GM12864 (cell line): ENCODE results near the gene RPL29.

Source experiments
- DNase-seq: peaks from one replicate; pipeline ENCODE4 v3.0.0-alpha.2; 2011; ENCODE audit warnings: low read depth
- H3K4me3 ChIP-seq: 2 replicates; pipeline ENCODE4 v1.5.1; 2011; ENCODE audit warnings: mild to moderate bottlenecking, low read depth, low read length, control low read depth
- CTCF ChIP-seq: IDR thresholded peaks from 2 replicates; pipeline ENCODE4 v1.5.1; 2011; ENCODE audit warnings: low read depth, mild to moderate bottlenecking, moderate library complexity, low read length, control low read depth, inconsistent platforms; ENCODE audit errors: missing control alignments

Gene RPL29

GRCh38 chr3:52032702-52033408, 37.2 kb upstream of the RPL29 start:
- no peak overlapping the region for H3K4me3 ChIP-seq
- no peak for TF ChIP-seq CTCF
- DNase-seq: no peak

- no peak for DNase-seq
- no peak overlapping the region for H3K4me3 ChIP-seq
- TF ChIP-seq CTCF: no peak
Measured at GRCh38 chr3:52031896-52032295, 36.2 kb upstream of the RPL29 start.

GRCh38 chr3:52030714-52031310, 35.1 kb upstream of the RPL29 start:
- no peak overlapping the region for H3K4me3 ChIP-seq
- no peak for DNase-seq
- no peak for TF ChIP-seq CTCF

GRCh38 chr3:52029535-52029934, 33.8 kb upstream of the RPL29 start:
- H3K4me3 ChIP-seq: no peak overlapping the region
- no peak for DNase-seq
- TF ChIP-seq CTCF: no peak

GRCh38 chr3:52029053-52029452, 33.4 kb upstream of the RPL29 start:
- H3K4me3 ChIP-seq: no peak overlapping the region
- TF ChIP-seq CTCF: no peak
- DNase-seq: no peak

- H3K4me3 ChIP-seq: no peak overlapping the region
- no peak for DNase-seq
- no peak for TF ChIP-seq CTCF
Measured at GRCh38 chr3:52028572-52028971, 32.9 kb upstream of the RPL29 start.

- no peak for DNase-seq
Measured at GRCh38 chr3:52026041-52026440, 30.3 kb upstream of the RPL29 start.

More at GRCh38 chr3:52026041-52026440, 30.3 kb upstream of the RPL29 start:
- H3K4me3 ChIP-seq: no peak overlapping the region
- TF ChIP-seq CTCF: no peak
